ENCODE measurements around the gene PEX5L.
"Not testable (repeated sequence)": the region's sequence is repeated elsewhere in the genome, so short reads cannot be mapped to it uniquely, and the experiment has no call there.

The PEX5L gene, protein sequence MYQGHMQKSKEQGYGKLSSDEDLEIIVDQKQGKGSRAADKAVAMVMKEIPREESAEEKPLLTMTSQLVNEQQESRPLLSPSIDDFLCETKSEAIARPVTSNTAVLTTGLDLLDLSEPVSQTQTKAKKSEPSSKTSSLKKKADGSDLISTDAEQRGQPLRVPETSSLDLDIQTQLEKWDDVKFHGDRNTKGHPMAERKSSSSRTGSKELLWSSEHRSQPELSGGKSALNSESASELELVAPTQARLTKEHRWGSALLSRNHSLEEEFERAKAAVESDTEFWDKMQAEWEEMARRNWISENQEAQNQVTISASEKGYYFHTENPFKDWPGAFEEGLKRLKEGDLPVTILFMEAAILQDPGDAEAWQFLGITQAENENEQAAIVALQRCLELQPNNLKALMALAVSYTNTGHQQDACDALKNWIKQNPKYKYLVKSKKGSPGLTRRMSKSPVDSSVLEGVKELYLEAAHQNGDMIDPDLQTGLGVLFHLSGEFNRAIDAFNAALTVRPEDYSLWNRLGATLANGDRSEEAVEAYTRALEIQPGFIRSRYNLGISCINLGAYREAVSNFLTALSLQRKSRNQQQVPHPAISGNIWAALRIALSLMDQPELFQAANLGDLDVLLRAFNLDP

DNA sequence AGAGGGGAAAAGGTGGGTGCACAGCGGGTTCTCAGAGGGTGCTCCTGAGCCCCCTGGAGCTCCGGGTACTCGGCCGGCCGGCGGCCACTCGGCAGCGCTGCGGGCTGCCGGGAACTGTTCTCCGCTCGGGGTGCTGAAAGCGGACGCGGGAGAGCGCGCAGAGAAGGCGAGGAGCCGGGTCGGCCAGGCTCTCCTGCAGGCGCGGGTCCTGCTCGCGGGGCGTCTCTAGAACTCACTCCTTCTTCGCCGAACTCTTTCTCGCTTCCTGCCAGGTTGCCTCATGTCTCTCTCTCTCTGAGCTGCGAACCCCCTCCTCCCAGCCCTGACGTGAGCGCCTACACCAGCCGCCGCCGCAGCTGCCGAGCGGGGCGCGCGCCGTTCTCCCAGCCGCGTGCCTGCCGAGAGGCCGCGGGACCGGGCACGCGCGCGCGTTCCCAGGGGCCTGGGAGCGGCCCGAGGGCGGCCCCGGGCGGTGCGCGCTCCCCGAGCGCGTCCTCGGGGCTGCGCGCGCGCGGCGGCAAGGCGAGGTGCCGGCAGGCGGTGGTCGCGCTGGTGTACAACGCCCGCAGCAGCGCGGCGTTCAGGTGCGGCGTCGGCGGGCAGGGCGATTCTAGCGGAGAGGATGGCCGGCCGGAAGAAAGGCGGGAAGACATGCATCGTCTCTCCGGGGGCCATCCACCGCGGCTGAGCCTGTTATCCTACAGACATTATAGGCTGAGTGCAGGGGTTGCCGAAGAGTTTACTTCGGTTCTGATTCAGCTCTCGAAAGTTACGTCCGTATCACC is at the start of gene PEX5L:
Gene PEX5L, minus strand, starts transcription at position 267 of the 785 bp plus-strand sequence. CDS start 338 bp downstream, outside the sequence.
- DNase-seq = peak; percentile 32

DNA sequence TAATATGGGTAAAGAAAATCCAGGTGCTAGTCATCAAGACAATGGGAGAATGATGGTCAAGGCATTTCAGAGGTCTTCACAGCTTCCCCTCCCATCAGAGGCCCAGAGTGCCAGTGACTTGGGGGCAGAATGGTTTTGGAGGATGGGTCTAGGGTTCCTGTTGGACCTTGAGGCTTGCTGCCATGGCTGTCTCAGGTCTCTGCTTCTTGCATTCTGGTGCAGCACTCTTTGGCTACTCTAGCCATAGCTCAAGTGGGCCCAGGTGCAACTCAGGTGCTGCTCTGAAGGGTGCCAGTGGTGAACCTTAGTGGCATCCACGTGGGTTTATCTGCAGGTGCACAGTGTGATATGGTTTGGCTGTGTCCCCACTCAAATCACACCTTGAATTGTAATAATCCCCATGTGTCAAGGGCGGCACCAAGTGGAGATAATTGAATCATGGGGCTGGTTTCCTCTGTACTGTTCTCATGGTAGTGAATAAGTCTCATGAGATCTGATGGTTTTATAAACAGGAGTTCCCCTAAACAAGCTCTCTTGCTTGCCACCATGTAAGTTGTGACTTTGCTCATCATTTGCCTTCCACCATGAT is 48.5 kb upstream of the PEX5L start:
- DNase-seq = no peak

- DNase-seq = no peak
Observed at GRCh38 chr3:180082699-180083098, 46.0 kb upstream of the PEX5L start.

GRCh38 chr3:180078592-180078991 is 41.9 kb upstream of the PEX5L start:
- no peak for DNase-seq

GRCh38 chr3:180073561-180073960 is 36.8 kb upstream of the PEX5L start:
- DNase-seq = no peak

- DNase-seq = no peak
Observed at GRCh38 chr3:180072786-180073185, 36.0 kb upstream of the PEX5L start.

DNA sequence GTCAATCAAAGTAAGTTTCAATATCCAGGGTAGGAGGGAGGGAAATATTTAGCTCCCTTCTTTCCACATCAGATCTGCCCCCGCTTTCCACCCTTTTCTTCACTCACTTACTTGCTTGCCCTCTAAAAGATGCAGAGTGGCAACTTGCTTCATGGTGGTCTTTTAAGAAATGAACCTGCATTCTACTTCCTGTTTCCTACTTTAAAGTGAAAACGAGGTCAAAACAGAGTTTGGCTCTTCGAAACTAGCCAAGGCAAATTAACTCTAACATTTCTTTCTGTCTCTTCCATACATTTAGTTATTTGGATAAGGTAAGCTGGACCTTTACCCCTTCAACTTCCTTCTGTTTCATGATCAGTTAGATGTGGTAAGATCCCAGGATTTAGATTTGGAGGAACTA is 34.2 kb upstream of the PEX5L start:
- DNase-seq = no peak

GRCh38 chr3:180068023-180068422 is 31.3 kb upstream of the PEX5L start:
- DNase-seq = no peak

DNA sequence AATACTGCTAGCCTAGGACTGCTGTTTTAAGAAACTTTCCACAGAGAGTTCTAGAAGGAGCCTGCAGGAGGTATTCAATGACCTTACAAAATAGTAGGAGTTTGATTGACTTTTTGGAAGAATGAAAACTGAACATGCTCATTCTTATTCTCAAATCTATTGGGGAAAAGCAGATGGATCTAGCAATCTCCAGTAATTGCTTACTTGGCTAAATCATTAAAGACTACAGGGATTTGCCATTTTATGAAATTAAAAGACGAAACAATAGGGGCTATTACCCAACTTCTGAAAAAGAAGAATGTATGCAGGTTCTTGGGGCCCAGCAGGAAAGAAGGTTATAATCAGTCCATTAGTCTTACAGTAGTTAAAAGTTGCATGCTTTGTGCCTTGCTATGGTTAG is 29.9 kb upstream of the PEX5L start:
- DNase-seq = no peak

DNA sequence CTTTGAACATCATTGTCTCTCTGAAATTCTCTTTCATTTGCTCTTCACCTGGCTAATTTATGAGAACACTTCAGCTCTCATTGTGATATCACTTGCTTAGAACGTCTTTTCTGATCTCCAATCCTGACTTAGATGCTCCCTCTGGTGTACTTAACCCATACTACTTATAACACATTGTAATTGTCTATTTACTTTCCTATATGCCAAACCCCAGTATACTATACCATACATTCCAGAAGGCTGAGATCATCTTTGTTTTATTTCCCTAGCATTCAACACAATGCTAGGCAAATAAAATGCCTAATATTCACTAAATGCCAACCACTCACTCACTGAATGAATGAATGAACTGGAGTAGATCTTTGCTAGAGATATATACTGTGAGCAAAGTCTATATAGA is 27.0 kb upstream of the PEX5L start:
- DNase-seq = no peak

- no peak for DNase-seq
Observed at GRCh38 chr3:180062771-180063170, 26.0 kb upstream of the PEX5L start.

DNA sequence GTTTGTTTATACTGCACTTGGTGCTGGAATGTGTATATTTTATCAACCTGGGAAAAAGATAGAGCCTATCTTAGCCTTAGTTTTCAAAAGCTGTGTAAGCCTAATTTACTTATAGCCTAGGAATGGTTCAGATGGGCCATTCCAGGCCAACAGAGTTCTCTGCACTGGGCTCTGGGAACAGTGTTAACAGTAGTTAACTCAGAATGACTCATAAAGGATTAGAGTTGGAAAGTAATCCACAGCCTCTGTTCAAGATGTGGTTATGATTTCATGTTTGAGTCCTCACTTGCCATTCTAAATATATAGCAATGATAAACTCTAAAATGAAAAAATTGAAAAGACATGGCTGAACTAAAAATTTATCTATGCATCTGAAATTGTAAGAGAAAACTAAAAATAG is 22.6 kb upstream of the PEX5L start:
- no peak for DNase-seq

DNA sequence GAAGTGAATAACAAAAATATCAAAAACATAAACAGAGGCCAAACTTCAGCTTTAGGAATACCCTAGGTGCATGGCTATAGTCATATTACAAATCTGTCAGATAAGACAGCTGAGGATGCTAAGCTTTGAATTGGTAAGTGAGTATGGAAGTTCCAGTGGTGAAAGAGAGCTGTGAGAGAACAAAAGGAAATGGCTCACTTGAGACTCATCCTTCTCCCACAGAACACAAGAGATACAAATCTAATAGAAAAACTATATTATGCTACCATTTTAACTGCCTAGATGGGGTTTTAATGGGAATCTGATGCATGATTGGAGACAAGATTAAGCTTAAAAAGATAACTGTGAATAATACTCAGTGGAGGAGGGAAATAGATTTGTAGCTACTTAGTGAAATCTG is 21.5 kb upstream of the PEX5L start:
- DNase-seq = no peak

- DNase-seq = not testable (repeated sequence)
Observed at GRCh38 chr3:180055656-180056055, 18.9 kb upstream of the PEX5L start.

GRCh38 chr3:180049391-180049790 is 12.7 kb upstream of the PEX5L start:
- no peak for DNase-seq

DNA sequence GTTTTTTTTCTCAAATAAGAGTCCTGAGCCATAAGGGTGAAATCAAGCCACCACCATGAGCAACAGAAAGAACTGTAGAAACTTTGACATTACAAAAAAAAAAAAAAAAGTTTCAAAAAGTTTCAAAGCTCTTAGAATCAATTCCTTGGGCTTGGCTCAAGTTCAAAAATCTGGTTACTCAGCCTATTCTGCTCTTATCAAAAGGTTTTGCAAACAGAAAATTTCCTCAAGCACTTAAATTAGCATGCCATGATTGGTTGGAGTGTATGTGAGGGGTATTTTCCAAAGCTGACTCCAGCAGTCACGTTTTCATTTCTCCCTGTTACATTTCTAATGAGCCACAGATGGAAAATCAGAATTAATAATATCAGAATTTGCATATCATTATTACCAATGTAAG is 12.1 kb upstream of the PEX5L start:
- DNase-seq = no peak

DNA sequence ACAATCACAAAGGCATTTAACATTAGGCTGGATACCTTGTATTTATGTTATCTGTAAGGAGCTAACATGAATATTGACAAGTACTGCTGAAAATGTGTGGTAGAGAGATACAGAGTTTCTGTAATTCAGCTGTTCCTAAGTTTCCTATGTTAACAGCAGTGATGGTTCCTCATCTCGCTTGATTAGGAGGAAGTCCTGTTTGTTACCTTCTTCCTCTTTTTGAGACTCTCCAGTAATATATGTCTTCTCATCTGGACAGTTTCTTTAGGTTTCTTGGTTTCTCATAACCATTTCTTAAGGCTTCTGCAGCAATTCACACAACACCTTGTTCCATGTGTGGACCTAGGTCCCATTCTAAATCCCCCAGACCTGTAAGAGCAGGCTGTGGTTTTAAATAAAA is 11.4 kb upstream of the PEX5L start:
- DNase-seq = no peak

DNA sequence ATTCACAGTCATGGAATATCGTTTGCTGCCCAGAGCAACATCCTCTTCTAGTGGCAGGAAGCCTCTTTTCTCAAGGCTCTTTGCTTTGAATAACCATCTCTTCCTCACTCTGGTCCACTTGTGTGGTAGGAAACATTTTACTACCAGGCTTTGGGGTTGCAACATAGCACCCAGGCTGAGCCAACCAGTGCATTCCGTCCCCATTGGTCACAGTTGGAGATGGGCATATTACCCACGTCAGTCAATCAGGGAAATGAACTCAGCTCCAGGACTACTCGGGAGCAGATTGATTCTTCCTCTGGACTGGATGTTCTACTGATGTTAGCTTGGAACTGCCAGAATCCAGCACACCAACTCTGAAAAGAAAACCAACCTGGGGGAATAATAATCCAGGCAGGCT is 4.2 kb upstream of the PEX5L start:
- DNase-seq = no peak

DNA sequence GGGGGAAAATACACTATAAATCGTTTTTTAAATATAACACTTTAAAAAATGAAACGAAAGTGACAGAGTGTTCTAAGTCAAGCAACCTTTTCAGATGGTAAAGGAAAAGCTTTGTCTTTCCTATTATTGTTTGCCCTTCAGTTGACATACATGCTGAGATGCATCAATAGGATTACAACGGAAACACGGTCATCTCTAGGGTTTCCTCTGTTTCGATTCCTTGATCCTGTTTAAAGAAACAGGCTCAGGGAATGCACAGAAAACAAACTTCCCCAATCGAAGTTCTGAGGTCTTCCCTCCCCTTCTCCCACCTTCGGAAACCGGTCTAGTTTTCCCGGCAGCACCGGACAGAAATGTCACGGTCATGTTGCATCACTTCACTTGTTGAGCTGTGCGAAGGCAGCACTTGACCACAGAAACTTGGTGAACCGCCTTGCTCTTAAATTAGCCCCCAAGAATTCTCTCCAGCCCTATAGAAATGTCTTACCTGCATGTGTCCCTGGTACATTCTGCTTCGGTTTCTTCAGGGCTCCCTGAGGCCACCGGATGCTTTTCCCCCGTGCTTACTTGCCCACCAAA is 556 bp downstream of the PEX5L start:
- DNase-seq = no peak

GRCh38 chr3:180026997-180027396 is 9.7 kb downstream of the PEX5L start:
- DNase-seq = no peak

GRCh38 chr3:180018543-180018942 is 18.2 kb downstream of the PEX5L start:
- DNase-seq = no peak

- no peak for DNase-seq
Observed at GRCh38 chr3:180017846-180018245, 18.9 kb downstream of the PEX5L start.

GRCh38 chr3:180011927-180012326 is 24.8 kb downstream of the PEX5L start:
- DNase-seq = no peak

All from GOT3 (cell line).